ENCODE measurements around the gene BABAM1. TPM values are rescaled to one million over a fixed set of nuclear protein-coding genes. Genes with fewer than 3 reads are reported as not detected.

Gene BABAM1
- total and polyA plus RNA-seq, 2 of the 4 experiments (the other 2 are of a cell fraction): 95.1 to 101 TPM

DNA sequence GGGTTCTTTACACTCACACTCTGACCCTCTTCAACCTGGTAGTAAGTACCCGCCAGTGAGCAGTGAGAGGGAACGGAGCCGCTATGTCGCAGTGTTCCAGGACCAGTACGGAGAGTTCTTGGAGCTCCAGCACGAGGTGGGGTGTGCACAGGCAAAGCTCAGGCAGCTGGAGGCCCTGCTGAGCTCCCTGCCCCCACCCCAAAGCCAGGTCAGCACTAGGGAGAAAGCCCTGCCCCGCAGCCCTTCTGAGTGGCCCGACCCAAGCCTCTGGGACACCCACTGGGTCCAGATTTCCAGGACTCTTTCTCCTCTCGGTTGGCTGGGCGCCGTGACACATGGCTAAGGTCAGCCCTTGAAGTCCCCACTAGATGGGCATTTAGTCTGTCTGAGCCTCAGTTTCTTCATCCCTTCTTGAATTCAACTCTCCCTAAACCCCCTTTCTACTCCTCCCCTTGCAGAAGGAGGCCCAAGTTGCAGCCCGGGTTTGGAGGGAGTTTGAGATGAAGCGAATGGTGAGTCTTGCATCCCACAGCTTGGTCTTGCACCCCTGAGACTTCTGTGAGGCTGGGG is 39.4 kb upstream of the BABAM1 start:
- Histone ChIP-seq H2BK15ac (ENCODE audit: low read depth, low read length) (no peak overlapping the region), H3K4me1 (ENCODE audit: control insufficient read depth, insufficient read depth, low read length) (peaks cover 3% of the 10 kb centered on the region), H3K36me3 (ENCODE audit: control insufficient read depth, insufficient read depth, low read length) (peaks cover 30% of the 10 kb centered on the region), H3K56ac (ENCODE audit: extremely low read depth, insufficient read depth, low read length) (no peak overlapping the region), H4K20me1 (ENCODE audit: insufficient read depth, low read length) (no peaks in the 10 kb centered on the region; the same call in 1 of the 2 replicates), H3K18ac (ENCODE audit: low read depth, low read length) (no peak overlapping the region), H2BK20ac (ENCODE audit: low read depth, low read length) (no peak overlapping the region), H3K27ac (ENCODE audit: insufficient read depth, low read length) (no peak overlapping the region), H3K9ac (ENCODE audit: low read depth, low read length) (no peak overlapping the region), H3K9me3 (ENCODE audit: control insufficient read depth, insufficient read depth, low read length) (no peaks in the 10 kb centered on the region), H2AFZ (replicated peaks; ENCODE audit: low read length, poor library complexity) (no peak overlapping the region), H3K27me3 (ENCODE audit: control insufficient read depth, insufficient read depth, low read length) (no peaks in the 10 kb centered on the region), H3K9me1 (ENCODE audit: insufficient read depth, low read length) (0 out of 2 replicates have a peak, but pooled peaks cover 8% of the 10 kb centered on the region), H4K91ac (ENCODE audit: insufficient read depth, low read depth, low read length) (no peak overlapping the region), H3K23ac (ENCODE audit: low read depth, low read length) (no peak overlapping the region), H3K79me1 (ENCODE audit: low read depth in 1 of 2, low read length in 2 of 2) (peaks cover 11 to 41% of the 10 kb centered on the region in 2 experiments), H4K5ac (ENCODE audit: low read depth, low read length) (no peak overlapping the region), H2AK9ac (replicated peaks; ENCODE audit: low read depth, low read length, poor library complexity) (no peak overlapping the region), H2BK5ac (ENCODE audit: low read depth, low read length, poor library complexity, severe bottlenecking) (no peak overlapping the region), H2AK5ac (ENCODE audit: low read depth, low read length) (peak overlapping the region; percentile 21; the same call in 1 of the 2 replicates), H3K4ac (ENCODE audit: low read depth, low read length) (no peak overlapping the region), H3K4me2 (ENCODE audit: low read depth, low read length) (no peak overlapping the region), H3K14ac (replicated peaks; ENCODE audit: low read depth, low read length) (no peak overlapping the region), H4K8ac (ENCODE audit: low read depth in 2 of 2, low read length in 2 of 2) (no peak overlapping the region), H2BK120ac (ENCODE audit: low read depth, low read length) (no peak overlapping the region), H3K4me3 (ENCODE audit: insufficient read depth, low read depth, low read length) (no peak overlapping the region)
- POLR2A ChIA-PET (ENCODE audit: unreplicated experiment): no interaction called here
- no peak for DNase-seq
- TF ChIP-seq MAZ (IDR thresholded peaks at IDR 0.05; ENCODE audit: borderline replicate concordance, low read depth, low read length) (no peak), POLR2A (IDR thresholded peaks at IDR 0.05; ENCODE audit: low read depth, low read length) (no peak), CEBPB (IDR thresholded peaks at IDR 0.05; ENCODE audit: low read depth, low read length) (no peak), NFE2L2 (IDR thresholded peaks at IDR 0.05; ENCODE audit: low read depth, low read length) (no peak), MAFK (IDR thresholded peaks at IDR 0.05; ENCODE audit: low read depth, low read length) (no peak), SMC3 (IDR thresholded peaks at IDR 0.05; ENCODE audit: low read depth, low read length) (no peak), RCOR1 (IDR thresholded peaks at IDR 0.05; ENCODE audit: insufficient replicate concordance, low read length) (no peak)
- TF ChIP-seq, protein P1, sequence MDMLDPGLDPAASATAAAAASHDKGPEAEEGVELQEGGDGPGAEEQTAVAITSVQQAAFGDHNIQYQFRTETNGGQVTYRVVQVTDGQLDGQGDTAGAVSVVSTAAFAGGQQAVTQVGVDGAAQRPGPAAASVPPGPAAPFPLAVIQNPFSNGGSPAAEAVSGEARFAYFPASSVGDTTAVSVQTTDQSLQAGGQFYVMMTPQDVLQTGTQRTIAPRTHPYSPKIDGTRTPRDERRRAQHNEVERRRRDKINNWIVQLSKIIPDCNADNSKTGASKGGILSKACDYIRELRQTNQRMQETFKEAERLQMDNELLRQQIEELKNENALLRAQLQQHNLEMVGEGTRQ (IDR thresholded peaks at IDR 0.05; ENCODE audit: low read depth, low read length): no peak
- TF ChIP-seq, protein P2, sequence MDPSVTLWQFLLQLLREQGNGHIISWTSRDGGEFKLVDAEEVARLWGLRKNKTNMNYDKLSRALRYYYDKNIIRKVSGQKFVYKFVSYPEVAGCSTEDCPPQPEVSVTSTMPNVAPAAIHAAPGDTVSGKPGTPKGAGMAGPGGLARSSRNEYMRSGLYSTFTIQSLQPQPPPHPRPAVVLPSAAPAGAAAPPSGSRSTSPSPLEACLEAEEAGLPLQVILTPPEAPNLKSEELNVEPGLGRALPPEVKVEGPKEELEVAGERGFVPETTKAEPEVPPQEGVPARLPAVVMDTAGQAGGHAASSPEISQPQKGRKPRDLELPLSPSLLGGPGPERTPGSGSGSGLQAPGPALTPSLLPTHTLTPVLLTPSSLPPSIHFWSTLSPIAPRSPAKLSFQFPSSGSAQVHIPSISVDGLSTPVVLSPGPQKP (IDR thresholded peaks at IDR 0.05; ENCODE audit: borderline replicate concordance, low read depth, low read length): no peak
- in situ Hi-C loops (cut with MboI; ENCODE audit: low sequenced_read_pairs): no loop called here
- WGBS, 2 experiments (ENCODE audit: extremely low coverage in 2 of 2, insufficient read length in 1 of 2): 79% methylated on average over 8 of the region's 13 CpGs; no CpG with 5 or more reads in 1 of the 2 experiments
- CTCF ChIA-PET: no interaction called here
- BruUV-seq (replicated peaks): no TSS peak
- intact Hi-C loops (cut with micrococcal nuclease): no loop called here
- ATAC-seq (ENCODE audit: low read depth): no peak
- dilution Hi-C loops (cut with HindIII; ENCODE audit: low sequenced_read_pairs, unreplicated experiment): no loop called here
